HG02759 (cell line): Measurements from ENCODE around the gene PRND.
"Not testable (repeated sequence)": the region's sequence is repeated elsewhere in the genome, so short reads cannot be mapped to it uniquely, and the experiment has no call there.

Experiments
- ATAC-seq: cut with Tn5 transposase; IDR thresholded peaks from one replicate; pipeline ENCODE4 v1.9.1; 2021; ENCODE audit warnings: mild to moderate bottlenecking, moderate library complexity; ENCODE audit not compliant: unreplicated experiment

PRND gene, protein sequence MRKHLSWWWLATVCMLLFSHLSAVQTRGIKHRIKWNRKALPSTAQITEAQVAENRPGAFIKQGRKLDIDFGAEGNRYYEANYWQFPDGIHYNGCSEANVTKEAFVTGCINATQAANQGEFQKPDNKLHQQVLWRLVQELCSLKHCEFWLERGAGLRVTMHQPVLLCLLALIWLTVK

DNA sequence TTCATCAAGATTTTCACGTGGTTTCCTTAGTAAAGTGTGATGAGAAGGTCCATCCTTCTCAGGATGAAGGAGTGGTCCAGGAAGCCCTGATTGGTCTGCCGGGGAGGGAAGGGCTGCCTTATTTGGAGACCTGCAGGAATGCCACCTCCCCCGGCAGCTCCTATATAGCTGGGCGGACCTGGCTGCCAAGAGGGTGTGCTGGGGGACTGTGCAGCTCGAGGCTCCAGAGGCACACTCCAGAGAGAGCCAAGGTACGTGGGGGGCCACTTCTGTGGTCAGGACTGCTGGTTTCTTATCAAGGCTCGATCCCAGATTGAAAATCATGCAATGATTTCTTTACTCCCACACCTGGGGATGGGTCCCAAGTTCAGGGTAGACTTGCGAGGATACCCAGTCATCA is at the start of gene PRND:
PRND (plus strand) TSS at position 191 of the 400 bp plus-strand sequence. CDS start 2,643 bp downstream, outside the sequence.
- ATAC-seq = no peak

GRCh38 chr20:4672948-4673347 is 48.8 kb upstream of the PRND start:
- ATAC-seq = no peak

- ATAC-seq = no peak
Measured at GRCh38 chr20:4673371-4674001, 48.2 kb upstream of the PRND start.

DNA sequence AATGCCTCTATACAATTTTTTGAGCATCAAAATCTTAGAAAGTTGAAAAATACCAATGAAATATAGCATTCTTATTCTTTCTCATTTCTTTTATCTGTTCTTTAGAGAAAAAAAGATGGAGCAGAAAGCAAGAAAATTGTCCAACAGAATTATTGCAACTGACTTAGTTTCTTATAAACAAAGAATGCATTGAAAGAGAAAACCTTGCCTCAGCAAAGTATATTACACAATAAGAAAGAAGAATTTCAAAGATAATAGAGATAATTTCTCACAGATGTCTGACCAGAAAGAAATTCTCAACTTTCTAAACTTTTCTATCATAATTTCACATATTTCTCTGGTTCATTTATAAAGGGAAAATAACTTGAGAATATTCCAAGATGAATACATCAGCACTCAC is 47.0 kb upstream of the PRND start:
- no peak for ATAC-seq

DNA sequence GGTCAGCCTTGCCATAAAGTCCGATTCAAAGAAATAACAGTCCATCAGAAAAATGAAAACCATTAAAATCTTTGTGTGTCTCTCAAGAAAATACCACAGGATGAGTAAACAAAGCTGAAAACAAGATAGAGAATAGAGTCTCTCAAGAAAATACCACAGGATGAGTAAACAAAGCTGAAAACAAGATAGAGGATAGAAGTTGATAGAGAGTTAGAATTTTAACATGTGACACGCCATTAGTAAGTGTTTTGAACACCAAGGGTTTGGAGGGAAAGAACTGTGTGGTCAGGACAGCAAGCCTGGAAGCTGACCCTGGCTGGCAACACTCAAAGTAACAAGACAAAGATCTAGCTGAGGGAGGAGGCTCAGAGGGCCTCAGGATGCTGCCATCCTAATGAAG is 43.9 kb upstream of the PRND start:
- ATAC-seq = no peak

- ATAC-seq = no peak
Measured at GRCh38 chr20:4681401-4681800, 40.3 kb upstream of the PRND start.

DNA sequence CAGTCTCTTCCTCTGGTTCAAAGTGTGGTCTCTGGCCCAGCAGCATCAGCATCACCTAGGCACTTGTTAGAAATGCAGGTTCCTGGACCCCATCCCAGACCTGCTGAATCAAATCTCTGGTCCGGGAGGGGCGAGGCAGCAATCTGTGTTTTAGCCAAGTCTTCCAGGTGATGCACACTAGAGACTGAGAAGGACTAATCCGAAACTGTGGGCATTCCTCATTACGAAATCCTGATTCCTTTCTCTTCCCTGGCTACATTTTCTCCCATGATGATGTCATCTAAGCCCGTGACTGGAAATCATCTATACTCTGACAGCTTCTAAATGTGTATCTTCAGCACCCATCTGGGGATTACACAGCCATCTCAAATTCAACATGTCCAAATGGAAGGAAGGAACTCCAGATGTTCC is 39.7 kb upstream of the PRND start:
- ATAC-seq = no peak

DNA sequence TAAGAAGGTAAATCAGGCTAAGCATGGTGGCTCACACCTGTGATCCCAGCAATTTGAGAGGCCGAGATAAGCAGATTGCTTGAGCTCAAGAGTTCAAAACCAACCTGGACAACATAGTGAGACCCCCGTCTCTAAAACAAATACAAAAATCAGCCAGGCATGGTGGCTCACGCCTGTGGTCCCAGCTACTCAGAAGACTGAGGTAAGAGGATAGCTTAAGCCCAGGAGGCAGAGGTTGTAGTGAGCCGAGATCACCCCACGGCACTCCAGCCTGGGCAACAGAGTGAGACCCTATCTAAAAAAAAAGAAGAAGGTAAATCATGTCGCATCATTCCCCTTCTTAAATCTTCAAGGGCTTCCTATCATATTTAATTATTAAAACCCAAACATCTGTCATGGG is 39.0 kb upstream of the PRND start:
- ATAC-seq = no peak

DNA sequence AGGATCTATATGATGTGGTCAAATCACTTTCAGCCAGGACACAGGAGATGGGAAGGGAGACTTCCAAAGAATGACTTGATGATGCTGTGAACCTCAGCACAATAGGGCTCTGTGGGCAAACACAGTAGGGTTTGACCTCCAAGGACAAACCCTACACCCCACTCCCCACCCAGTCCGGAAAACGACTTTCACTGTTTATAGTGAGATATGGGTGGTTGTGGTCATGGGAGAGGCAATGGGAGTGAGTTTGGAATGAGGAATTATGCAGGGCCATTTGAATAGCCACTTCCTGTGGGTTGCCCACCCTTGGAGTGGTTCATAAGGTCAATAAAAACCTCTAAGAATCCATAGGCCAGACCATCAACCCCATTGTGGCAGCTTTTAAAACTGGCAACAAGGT is 38.4 kb upstream of the PRND start:
- no peak for ATAC-seq

DNA sequence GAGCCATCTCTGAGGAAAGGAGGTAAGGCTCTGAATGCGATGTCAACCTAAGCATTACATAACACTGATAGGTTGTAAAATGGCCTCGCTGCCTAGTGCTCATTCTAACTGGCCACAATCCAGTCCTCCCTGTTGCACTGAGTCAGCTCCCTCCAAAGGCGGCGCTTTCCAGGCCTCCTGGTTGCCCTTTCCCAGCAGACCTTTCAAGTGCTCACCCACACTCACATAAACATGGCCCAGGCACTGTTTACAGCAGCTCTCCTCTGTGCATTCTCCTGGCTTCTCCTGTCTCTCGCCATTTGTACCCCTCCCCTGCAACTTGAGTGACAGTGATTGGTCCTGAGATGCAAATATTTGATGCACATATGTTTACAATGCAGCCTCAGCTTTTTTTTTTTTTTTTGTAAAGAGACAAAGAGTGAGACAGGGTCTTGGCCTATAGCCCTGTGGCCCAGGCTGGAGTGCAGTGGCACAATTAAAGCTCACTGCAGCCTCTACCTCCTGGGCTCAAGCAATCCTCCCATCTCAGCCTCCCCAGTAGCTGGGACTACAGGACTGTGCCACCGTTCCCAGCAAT is 36.8 kb upstream of the PRND start:
- no peak for ATAC-seq

GRCh38 chr20:4685923-4686221 is 35.8 kb upstream of the PRND start:
- ATAC-seq = no peak

- ATAC-seq = no peak
Measured at GRCh38 chr20:4688305-4688704, 33.4 kb upstream of the PRND start.

DNA sequence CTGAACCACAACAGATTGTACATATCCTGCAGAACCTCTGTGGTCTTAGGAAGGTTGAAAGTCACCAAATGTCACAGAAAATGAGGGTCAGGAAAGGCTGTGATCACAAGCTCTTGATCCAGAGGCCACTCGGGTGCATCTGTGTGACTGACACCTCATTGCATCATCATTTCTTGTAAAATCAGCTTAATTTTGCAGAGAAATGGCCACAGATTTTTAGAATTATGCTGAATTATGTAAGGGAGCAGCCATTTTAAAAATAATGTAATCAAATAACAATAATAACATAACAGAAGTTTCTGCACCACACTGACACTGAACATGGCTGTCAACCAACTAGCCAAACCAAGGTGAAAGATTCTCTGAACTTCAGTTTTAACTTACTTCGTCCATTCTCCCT is 32.5 kb upstream of the PRND start:
- no peak for ATAC-seq

DNA sequence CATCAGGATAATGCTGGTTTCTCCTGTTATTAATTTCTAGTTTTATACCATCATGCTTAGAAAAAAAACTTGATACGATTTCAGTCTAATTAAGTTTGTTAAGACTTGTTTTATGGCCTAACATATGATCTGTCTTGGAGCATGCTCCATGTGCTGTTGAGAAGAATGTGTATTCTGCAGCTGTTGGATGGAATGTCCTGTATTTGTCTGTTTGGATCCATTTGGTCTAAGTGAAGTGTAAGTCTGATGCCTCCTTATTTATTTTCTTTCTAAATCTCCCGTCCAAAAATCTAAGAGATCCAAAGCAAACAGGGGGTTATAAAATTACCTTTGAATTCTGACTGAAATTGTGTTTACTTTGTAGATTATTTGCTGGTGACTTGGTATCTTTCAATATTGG is 30.0 kb upstream of the PRND start:
- ATAC-seq = no peak

GRCh38 chr20:4694076-4694475 is 27.6 kb upstream of the PRND start:
- ATAC-seq = no peak

GRCh38 chr20:4697189-4697830 is 24.4 kb upstream of the PRND start:
- no peak for ATAC-seq

DNA sequence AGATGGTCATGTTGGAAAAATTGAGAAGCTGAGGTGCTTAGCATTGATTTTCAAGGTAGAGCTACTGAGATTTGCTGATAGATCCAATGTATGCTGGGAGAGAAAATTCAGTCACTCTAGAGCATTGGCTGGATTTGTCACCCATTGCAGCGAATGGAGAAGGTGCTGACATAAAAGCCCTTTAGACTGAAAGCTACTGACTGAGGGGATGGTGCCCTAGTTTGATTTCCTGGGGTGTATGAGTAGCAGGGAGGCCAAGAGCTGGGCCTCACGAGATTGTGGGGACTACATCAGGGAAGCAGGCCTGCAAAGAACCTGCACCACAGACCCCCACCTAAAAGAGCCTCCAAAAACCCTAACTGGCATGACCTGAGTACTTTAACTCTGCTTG is 23.9 kb upstream of the PRND start:
- ATAC-seq = no peak

GRCh38 chr20:4699216-4699615 is 22.5 kb upstream of the PRND start:
- no peak for ATAC-seq

GRCh38 chr20:4699957-4700356 is 21.8 kb upstream of the PRND start:
- ATAC-seq = no peak

DNA sequence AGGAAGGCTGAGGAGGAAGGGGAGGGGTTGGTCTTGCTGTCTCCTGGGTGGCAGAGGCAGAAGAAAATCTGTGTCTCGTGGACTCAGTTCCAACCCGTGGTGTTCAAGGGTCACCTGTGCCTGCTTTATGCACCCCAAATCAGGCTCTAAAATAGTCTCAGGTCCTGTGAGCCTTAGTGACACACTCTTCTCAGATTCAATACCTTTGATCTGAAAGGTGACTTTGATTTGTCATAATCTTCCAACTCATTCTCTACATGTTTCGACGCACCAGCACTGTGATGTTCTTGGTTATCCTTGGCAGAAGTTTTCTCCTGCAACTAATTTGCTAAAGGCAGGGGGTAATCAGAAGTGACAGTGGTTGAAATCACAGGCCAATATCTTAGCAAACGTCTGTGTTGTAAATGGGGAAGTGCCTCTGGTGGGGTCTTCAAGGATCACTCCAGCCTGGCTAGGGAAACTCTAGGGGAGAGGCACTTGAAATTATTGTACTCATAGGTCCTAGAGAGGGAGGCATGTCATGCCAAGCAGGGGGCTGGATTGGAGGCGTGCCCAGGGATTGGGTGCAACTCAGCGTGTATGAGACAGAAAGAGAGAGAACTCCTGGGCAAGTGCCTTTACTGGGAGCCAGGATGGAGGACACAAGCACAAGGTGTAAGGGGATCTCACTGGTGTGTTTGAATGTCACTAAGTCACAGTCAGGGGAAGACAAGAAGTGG is 19.0 kb upstream of the PRND start:
- ATAC-seq = no peak

GRCh38 chr20:4703281-4703676 is 18.4 kb upstream of the PRND start:
- ATAC-seq = no peak

GRCh38 chr20:4706941-4707340 is 14.8 kb upstream of the PRND start:
- not testable (repeated sequence) for ATAC-seq
